Uterus (tissue), 4 donors: ENCODE measurements around the gene UNC119B. TPM values are rescaled to one million over a fixed set of nuclear protein-coding genes. Genes with fewer than 3 reads are reported as not detected.

Source experiments
- DNase-seq, 2 donors: peaks; one replicate each; pipeline ENCODE4 v3.0.0-alpha.2; 2019 to 2020
- H3K27ac ChIP-seq, 2 donors: fragments of 200-600 bp; sonication (generic); 1 replicate in 1 of 2; 2 replicates in 1 of 2; pipeline ENCODE4 v1.5.1; 2016 to 2018
- H3K27me3 ChIP-seq, 2 donors: fragments of 200-600 bp; sonication (generic); one replicate each; pipeline ENCODE4 v1.5.1; 2018 to 2019; ENCODE audit warnings: control low read depth in 1 of 2
- H3K36me3 ChIP-seq, 2 donors: fragments of 200-600 bp; sonication (generic); one replicate each; pipeline ENCODE4 v1.5.1; 2019; ENCODE audit warnings: control low read depth in 1 of 2
- H3K4me1 ChIP-seq, 2 donors: fragments of 200-600 bp; sonication (generic); one replicate each; pipeline ENCODE4 v1.5.1; 2018 to 2019; ENCODE audit warnings: control low read depth in 1 of 2
- H3K4me3 ChIP-seq, 2 donors: fragments of 200-600 bp; sonication (generic); 1 replicate in 1 of 2; 2 replicates in 1 of 2; pipeline ENCODE4 v1.5.1; 2018 to 2019; ENCODE audit warnings: mild to moderate bottlenecking in 1 of 2
- H3K9me3 ChIP-seq, 2 donors: fragments of 200-600 bp; sonication (generic); one replicate each; pipeline ENCODE4 v1.5.1; 2019; ENCODE audit warnings: control low read depth in 1 of 2
- POLR2A ChIP-seq, 2 donors: fragments of 450-650 bp; IDR thresholded peaks; one replicate each; pipeline ENCODE4 v1.6.1; 2016; ENCODE audit warnings: antibody characterized with exemption in 2 of 2, mild to moderate bottlenecking in 1 of 2, moderate library complexity in 1 of 2
- intact Hi-C: fragments of 100-400 bp; cut with DNase I; formaldehyde crosslinking; loops from one replicate; pipeline ENCODE4 v1.15.1; 2023; ENCODE audit warnings: low total_unique reads
- total RNA-seq, 4 donors: library from RNA; depleted of rRNA in 3 of 4; stranded (reverse); fragments of >200 nt in 3 of 4; gene quantifications; one replicate each; pipeline versions ENCODE4 v1.1.0 to v1.2.4, GENCODE V29; 2014 to 2023
- TF ChIP-seq, protein P1 (sequence below), 4 experiments: fragments of 200-600 bp in 2 of 4; fragments of 450-650 bp in 2 of 4; sonication (generic) in 2 of 4; IDR thresholded peaks; one replicate each; pipeline ENCODE4 v1.5.1; 2016 to 2019; ENCODE audit warnings: antibody characterized with exemption in 4 of 4, mild to moderate bottlenecking in 2 of 4, moderate library complexity in 1 of 4
- donor health status: DM: yes; HTN: yes; CAD: no.

Gene UNC119B
- total RNA-seq, 4 donors from 2014 or later: 13.8 to 44.8 (median 32.1) TPM

DNA sequence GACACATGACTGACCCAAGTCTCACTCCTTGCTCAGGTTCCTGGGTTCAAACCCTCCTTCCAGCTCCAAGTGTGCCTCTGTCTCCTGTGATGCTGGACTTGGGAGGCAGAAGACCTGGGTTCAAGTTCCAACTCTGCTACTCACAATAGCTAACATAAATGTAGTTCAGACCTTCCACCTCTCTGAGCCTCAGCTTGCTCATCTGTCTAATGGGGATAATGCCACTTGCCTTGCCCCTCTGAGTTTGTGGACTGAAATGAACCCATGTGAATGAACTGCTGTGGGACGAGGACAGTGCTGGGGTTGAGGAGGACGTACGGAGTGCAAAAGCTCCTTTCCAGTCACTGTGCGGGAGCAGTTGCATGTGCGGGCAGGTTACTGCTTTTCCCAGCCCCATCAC is 56.3 kb downstream of the UNC119B start:
- TF ChIP-seq, protein P1, sequence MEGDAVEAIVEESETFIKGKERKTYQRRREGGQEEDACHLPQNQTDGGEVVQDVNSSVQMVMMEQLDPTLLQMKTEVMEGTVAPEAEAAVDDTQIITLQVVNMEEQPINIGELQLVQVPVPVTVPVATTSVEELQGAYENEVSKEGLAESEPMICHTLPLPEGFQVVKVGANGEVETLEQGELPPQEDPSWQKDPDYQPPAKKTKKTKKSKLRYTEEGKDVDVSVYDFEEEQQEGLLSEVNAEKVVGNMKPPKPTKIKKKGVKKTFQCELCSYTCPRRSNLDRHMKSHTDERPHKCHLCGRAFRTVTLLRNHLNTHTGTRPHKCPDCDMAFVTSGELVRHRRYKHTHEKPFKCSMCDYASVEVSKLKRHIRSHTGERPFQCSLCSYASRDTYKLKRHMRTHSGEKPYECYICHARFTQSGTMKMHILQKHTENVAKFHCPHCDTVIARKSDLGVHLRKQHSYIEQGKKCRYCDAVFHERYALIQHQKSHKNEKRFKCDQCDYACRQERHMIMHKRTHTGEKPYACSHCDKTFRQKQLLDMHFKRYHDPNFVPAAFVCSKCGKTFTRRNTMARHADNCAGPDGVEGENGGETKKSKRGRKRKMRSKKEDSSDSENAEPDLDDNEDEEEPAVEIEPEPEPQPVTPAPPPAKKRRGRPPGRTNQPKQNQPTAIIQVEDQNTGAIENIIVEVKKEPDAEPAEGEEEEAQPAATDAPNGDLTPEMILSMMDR (IDR thresholded peaks at IDR 0.05): no peak
- no peak for TF ChIP-seq POLR2A (IDR thresholded peaks at IDR 0.05)
- no peaks in the 10 kb centered on the region for H3K9me3 ChIP-seq
- H3K27me3 ChIP-seq: no peaks in the 10 kb centered on the region
- DNase-seq: no peak
- H3K4me3 ChIP-seq: no peak overlapping the region
- no peaks in the 10 kb centered on the region for H3K4me1 ChIP-seq
- no peak overlapping the region for H3K27ac ChIP-seq
- intact Hi-C loops: no loop called here
- H3K36me3 ChIP-seq: no peaks in the 10 kb centered on the region

DNA sequence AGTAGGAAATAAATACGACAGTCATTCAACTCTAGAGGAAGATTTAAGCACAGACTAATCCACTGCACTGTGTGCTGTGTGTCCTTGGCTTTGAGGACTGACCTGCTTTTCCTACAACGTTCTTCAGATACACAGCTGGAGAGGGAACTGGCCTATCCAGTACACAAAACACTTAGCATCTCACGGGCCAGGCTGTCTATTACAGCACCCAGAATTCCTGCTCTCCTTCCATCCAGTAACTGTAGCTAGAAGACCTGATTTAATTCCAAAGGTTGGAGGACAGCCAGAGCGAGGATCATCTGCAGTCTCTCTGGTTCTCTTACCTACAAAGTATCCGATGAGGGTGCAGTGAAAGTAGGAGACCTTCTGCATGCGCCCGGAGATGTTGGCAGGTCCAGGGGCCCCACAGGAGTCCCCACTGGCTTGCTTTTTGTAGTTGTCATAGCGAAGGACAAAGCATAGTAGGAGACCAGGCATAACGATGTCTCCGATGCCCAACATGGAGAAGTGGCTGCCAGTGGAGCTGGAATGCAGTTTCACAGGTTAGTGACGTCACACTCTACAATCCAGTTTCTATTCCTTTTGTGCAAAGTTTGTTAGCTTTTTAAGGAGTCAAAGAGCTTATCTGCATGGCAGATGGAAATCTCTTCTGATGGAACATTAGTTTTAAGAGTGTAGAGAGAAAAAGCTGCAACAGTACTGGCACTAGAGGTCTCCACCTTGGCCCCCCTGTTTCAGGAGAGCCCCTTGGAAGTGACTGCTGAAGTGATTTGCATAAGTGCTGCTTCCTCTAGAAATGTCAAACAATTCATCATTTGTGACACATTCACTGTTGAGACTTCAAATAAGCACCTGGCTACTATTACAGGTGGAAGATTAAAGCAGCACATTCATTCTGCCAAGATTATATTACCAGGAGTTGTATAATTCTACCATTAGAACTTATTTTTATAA is 57.1 kb downstream of the UNC119B start:
- H3K27me3 ChIP-seq: no peaks in the 10 kb centered on the region
- H3K36me3 ChIP-seq: no peaks in the 10 kb centered on the region
- no peak overlapping the region for H3K4me3 ChIP-seq
- no peak for DNase-seq
- no peaks in the 10 kb centered on the region for H3K4me1 ChIP-seq
- no peak for TF ChIP-seq POLR2A (IDR thresholded peaks at IDR 0.05)
- TF ChIP-seq, protein P1 (IDR thresholded peaks at IDR 0.05): no peak
- intact Hi-C loops: no loop called here
- H3K9me3 ChIP-seq: no peaks in the 10 kb centered on the region
- H3K27ac ChIP-seq: no peak overlapping the region

DNA sequence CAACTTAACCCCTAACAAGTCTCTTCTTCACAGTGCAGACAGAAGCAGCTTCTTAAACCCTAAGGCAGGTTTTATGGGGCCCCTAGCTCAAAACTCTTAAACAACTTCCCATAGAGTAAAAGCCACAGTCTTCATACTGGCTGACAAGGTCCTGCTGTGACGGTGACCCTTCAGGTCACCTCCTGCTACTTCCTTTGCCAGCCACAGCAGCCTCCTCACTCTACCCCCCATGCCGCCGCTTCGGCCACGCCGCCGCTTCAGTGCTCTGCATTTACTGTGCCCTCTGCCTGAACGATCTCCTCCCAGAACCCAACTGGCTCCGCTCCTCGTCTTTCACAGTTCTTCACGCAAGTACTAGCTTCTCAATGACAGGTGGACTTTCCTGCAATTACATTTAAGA is 60.8 kb downstream of the UNC119B start:
- Histone ChIP-seq H3K27ac (no peak overlapping the region), H3K27me3 (no peaks in the 10 kb centered on the region), H3K9me3 (no peaks in the 10 kb centered on the region), H3K4me1 (no peaks in the 10 kb centered on the region), H3K36me3 (no peaks in the 10 kb centered on the region), H3K4me3 (no peak overlapping the region)
- no peak for TF ChIP-seq POLR2A (IDR thresholded peaks at IDR 0.05)
- TF ChIP-seq, protein P1 (IDR thresholded peaks at IDR 0.05): no peak
- DNase-seq: no peak
- intact Hi-C loops: no loop called here

Other genes starting within 250 kb of the UNC119B start
- gene SRSF9, start 240.7 kb upstream of the UNC119B start, total RNA-seq: 100 to 1,000 TPM in 2 of 4 donors, 10 to 100 TPM in 2; 10.5 to 150 (median 91.1) TPM
- 100 to 1,000 TPM; 239 to 457 (median 291) TPM for gene DYNLL1, start 214.3 kb upstream of the UNC119B start, total RNA-seq
- gene COQ5, start 181.3 kb upstream of the UNC119B start, total RNA-seq: 100 to 1,000 TPM in 1 of 4 donors, 10 to 100 TPM in 3; 18.5 to 117 (median 25.9) TPM
- 100 to 1,000 TPM in 2 of 4 donors, 10 to 100 TPM in 2; 53.8 to 169 (median 103) TPM for gene RNF10, start 176.1 kb upstream of the UNC119B start, total RNA-seq
- gene POP5, start 129.1 kb upstream of the UNC119B start, total RNA-seq: 10 to 100 TPM in 2 of 4 donors, 1 to 10 TPM in 1, under 1 TPM in 1; 0.59 to 32.2 (median 18.0) TPM
- gene CABP1, start 69.8 kb upstream of the UNC119B start, total RNA-seq: 1 to 10 TPM in 2 of 4 donors, under 1 TPM in 1, not detected in 1; 0.51 to 6.4 (median 2.1) TPM
- gene MLEC, start 23.3 kb upstream of the UNC119B start, total RNA-seq: 100 to 1,000 TPM in 1 of 4 donors, 10 to 100 TPM in 3; 15.6 to 108 (median 53.5) TPM
- gene ACADS, start 15.4 kb downstream of the UNC119B start, total RNA-seq: 10 to 100 TPM in 3 of 4 donors, 1 to 10 TPM in 1; 1.2 to 46.1 (median 13.9) TPM
- gene SPPL3, start 193.9 kb downstream of the UNC119B start, total RNA-seq: 10 to 100 TPM in 3 of 4 donors, 1 to 10 TPM in 1; 5.4 to 82.7 (median 23.2) TPM